Measurements from ENCODE around the gene PKD1.

DNA sequence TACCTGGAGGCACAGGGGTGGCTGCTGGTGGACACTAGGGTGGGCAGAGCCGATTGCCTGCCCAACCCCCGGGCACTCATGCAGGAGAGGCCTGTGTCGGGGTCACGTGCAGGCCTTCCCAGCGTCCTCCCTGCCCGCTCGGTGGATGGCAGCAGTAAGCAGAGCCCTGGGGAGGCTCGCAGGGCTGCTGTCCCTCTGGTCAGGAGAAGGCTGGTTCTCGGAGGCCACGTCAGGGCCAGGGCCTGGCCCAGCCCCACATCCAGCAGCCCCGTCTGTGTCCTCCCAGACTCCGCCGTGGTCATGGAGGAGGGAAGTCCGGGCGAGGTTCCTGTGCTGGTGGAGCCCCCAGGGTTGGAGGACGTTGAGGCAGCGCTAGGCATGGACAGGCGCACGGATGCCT is 52.3 kb downstream of the PKD1 start:
- TF ChIP-seq POLR2A (IDR thresholded peaks at IDR 0.05; ENCODE audit: low read length) (no peak), GATA1 (IDR thresholded peaks at IDR 0.05; ENCODE audit: low read depth, low read length) (no peak)
